Mucosa of rectum (tissue), 2 donors: ENCODE measurements around the gene SLC25A22.
A peak's percentile ranks its signal among the peaks of the same experiment; 100 is the strongest.

Experiments used
- H3K27ac ChIP-seq, 2 donors: one replicate each; pipeline ENCODE4 v1.7.0; 2013; ENCODE audit warnings: inconsistent platforms in 2 of 2, low read depth in 2 of 2, low read length in 2 of 2
- H3K27me3 ChIP-seq, 2 donors: one replicate each; pipeline ENCODE4 v1.7.0; 2013; ENCODE audit warnings: low read length in 2 of 2; ENCODE audit not compliant: control insufficient read depth in 2 of 2, insufficient read depth in 2 of 2
- H3K36me3 ChIP-seq, 2 donors: one replicate each; pipeline ENCODE4 v1.7.0; 2013; ENCODE audit warnings: low read length in 2 of 2; ENCODE audit not compliant: control insufficient read depth in 2 of 2, insufficient read depth in 2 of 2
- H3K4me1 ChIP-seq, 2 donors: one replicate each; pipeline ENCODE4 v1.7.0; 2013; ENCODE audit warnings: low read length in 2 of 2, mild to moderate bottlenecking in 1 of 2; ENCODE audit not compliant: control insufficient read depth in 2 of 2, insufficient read depth in 2 of 2
- H3K4me3 ChIP-seq, 2 donors: one replicate each; pipeline ENCODE4 v1.7.0; 2013; ENCODE audit warnings: low read length in 2 of 2
- H3K9ac ChIP-seq, 2 donors: one replicate each; pipeline ENCODE4 v1.7.0; 2013; ENCODE audit warnings: low read length in 2 of 2, low read depth in 1 of 2, mild to moderate bottlenecking in 1 of 2
- H3K9me3 ChIP-seq, 2 donors: one replicate each; pipeline ENCODE4 v1.7.0; 2013; ENCODE audit warnings: low read length in 2 of 2; ENCODE audit not compliant: control insufficient read depth in 2 of 2
- donor health status: healthy.
- donor health status: Normal muscosa, but diverticular disease.

SLC25A22 gene

DNA sequence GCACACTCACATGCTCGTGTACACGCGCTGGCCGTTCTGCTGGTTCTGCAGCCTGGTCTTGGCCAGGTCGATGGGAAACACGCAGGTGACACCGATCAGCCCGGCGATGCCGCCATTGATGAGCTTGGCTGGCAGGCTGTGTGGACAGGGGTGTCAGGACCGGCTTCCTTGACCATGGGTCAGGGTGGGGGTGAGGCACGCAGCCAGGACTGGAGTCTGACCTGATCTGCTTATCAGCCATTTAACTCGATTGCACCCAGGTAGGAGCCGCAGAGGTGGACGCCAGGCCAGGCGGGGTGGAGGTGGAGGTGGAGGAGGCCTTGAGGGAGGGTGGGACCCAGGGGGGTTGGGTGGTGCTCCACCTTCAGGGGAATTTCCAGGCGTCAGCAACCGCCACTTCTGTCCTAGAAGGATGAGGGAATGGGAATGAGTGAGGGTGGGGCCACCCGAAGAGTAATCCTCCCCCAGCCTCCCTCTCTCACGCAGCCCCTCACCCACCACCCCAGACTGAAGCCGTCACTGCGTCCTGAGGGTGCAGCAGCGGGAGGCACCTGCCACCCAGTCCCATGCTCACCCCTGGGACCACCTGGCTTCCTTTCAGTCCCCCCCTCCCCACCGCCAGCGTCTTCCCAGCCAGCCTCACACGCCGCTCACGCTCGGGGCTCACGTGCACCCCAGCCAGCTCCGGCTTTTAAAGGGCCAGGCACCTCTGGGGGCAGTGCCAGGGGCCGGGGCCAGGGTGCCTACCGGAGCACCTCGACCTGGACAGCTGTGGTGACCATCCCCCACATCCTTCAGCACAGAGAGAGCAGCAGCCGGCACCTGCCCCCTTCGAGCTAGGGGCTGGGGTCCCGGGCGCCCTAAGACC, 3.1 kb downstream of the SLC25A22 start:
- H3K27me3 ChIP-seq: no peaks in the 10 kb centered on the region
- peaks cover 0 to 2% of the 10 kb centered on the region in 2 donors for H3K36me3 ChIP-seq
- no peaks in the 10 kb centered on the region for H3K9me3 ChIP-seq
- no peak overlapping the region for H3K27ac ChIP-seq
- peak overlapping the region; percentile 41 to 50 for H3K4me3 ChIP-seq
- peaks cover 17 to 27% of the 10 kb centered on the region in 2 donors for H3K4me1 ChIP-seq
- H3K9ac ChIP-seq: peak overlapping the region in 1 of 2 donors; percentile 62

DNA sequence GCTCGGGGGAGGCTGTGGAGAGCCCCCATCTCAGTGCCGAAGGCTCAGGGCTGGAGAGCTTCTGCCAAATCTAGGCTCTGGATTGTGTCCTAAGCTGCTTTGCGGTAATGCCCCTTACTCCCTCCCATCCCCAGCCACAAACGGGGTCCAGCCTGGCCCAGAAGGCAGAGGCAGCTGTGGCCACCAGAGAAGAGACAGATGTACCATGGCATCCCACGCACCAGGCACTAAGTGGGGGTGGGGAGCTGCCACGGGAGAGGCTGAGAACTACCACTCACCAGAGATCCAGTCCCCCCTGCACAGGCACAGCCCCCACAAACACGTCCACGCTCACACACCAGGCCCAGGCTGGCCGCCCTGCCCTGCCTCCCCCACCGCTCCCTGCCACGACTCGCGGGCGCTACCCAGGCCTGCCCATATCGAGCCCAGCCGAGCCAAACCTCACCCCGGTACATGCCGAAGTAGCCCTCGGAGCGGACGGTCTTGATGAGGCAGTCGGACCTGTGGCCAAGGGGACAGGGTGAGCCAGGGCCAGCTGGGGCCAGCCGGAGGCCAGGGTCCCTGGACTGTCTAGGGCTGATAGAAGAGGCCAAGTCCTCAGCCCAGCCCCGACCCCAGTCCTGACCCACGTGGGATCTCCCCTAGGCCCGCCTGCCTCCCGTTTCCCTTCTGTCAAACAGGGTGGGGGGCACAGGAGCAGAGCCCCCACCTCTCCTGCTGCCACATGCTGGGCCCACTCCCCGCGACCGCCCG, 3.9 kb downstream of the SLC25A22 start:
- Histone ChIP-seq H3K9me3 (no peaks in the 10 kb centered on the region), H3K4me1 (peaks cover 17 to 27% of the 10 kb centered on the region in 2 donors), H3K36me3 (peaks cover 0 to 2% of the 10 kb centered on the region in 2 donors), H3K9ac (no peak overlapping the region), H3K27ac (no peak overlapping the region), H3K4me3 (no peak overlapping the region), H3K27me3 (peaks cover 0 to 3% of the 10 kb centered on the region in 2 donors)

DNA sequence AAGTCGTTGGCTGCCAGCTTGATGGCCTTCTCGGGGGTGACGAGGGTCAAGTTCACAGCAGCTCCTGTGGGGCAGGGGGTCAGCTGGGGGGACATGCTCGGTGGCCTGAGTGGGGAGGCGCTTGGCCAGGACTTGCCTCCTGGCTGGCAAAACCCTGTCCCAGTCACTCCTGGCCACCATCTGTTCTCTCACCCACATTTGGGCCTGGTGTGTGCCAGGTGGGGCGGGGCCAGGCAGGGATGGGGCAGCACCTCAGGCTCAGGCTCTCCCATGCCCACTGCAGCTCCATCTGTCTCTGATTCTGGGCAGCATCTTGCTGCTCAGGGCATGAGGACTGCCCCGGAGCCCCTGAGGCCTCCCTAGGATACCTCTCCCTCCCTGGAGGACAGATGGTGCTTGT, 4.5 kb downstream of the SLC25A22 start:
- no peak overlapping the region for H3K27ac ChIP-seq
- no peak overlapping the region for H3K4me3 ChIP-seq
- no peak overlapping the region for H3K9ac ChIP-seq
- H3K36me3 ChIP-seq: peaks cover 0 to 2% of the 10 kb centered on the region in 2 donors
- H3K4me1 ChIP-seq: peaks cover 17 to 27% of the 10 kb centered on the region in 2 donors
- no peaks in the 10 kb centered on the region for H3K9me3 ChIP-seq
- peaks cover 0 to 7% of the 10 kb centered on the region in 2 donors for H3K27me3 ChIP-seq

DNA sequence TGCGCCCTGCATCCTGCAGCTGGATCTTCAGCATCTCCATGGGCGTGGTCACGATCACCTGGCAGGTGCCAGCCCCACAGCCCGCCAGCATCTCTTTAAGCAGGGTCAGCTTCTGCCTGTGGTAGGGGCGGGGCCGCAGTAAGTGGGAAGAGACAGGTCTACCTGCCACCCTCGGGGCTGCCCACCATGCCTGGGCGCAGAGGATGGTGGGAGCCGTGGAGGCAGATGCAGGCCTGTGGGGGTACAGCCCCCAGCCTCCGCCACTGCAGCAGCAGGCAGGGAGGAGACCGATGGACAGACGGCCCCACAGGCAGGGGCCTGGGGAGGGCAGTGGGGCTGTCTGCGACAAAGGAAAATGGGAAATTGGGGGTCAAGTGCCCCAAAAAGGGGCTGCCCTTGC, 5.2 kb downstream of the SLC25A22 start:
- H3K27ac ChIP-seq: no peak overlapping the region
- H3K27me3 ChIP-seq: peaks cover 0 to 7% of the 10 kb centered on the region in 2 donors
- peaks cover 17 to 26% of the 10 kb centered on the region in 2 donors for H3K4me1 ChIP-seq
- no peak overlapping the region for H3K9ac ChIP-seq
- H3K36me3 ChIP-seq: peaks cover 0 to 2% of the 10 kb centered on the region in 2 donors
- no peaks in the 10 kb centered on the region for H3K9me3 ChIP-seq
- H3K4me3 ChIP-seq: no peak overlapping the region

DNA sequence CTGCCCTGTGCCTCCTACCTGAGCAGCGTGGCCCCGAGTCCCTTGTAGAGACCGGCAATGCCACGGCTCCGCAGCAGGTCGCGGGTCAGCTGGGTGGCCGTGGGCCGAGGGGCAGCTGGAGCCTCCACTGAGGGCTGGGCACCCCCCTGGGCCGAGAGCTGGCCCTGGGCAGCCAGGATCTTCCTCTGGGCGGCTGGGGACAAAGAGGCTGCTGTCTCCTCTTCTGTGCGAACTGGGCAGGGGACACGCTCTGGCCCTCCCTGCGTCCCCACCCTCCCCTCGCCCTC, 5.6 kb downstream of the SLC25A22 start:
- H3K4me3 ChIP-seq: no peak overlapping the region
- H3K4me1 ChIP-seq: peaks cover 15 to 23% of the 10 kb centered on the region in 2 donors
- H3K9ac ChIP-seq: no peak overlapping the region
- peaks cover 0 to 7% of the 10 kb centered on the region in 2 donors for H3K27me3 ChIP-seq
- peaks cover 0 to 2% of the 10 kb centered on the region in 2 donors for H3K36me3 ChIP-seq
- H3K27ac ChIP-seq: no peak overlapping the region
- no peaks in the 10 kb centered on the region for H3K9me3 ChIP-seq

DNA sequence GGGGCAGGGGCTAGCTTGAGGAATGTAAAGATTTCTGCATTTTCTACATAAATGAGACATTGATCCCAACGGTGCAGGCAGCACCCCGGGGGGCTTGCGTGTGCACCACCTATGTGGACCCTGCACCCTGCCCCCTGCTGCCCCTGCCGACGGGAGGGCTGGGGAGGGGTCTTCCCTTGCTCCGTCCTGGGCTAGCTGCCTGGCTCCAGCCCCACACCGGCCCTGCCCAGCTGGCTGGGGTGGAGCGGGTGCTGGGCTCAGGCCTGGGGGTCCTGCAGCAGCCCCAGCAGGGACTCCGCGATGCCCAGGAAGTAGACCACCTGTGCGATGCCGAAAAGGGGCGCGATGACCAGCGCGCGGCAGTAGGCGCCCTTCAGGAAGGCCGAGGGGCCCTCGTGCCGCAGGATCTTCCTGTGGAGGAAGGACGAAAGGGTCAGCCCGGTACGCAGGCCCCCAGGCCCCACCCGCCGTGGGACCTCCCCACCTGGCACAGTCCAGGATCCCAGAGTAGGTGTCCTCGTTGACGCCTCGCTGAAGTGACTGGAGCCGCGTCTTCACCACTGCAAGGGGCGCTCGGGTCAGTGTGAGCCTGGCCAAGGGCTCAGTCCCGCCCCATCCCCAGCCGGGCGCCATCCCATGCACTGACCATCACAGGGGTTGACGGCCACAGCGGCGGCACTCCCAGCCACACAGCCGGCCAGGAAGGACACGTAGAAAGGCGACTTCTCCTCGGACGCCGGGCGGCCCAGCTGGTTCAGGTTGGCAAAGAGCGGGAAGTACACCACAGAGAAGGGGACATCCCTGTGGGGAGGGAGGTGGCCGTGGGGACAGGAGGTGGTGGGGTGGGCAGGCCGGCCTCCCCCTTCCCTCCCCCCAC, 6.2 kb downstream of the SLC25A22 start:
- peaks cover 9 to 17% of the 10 kb centered on the region in 2 donors for H3K4me1 ChIP-seq

DNA sequence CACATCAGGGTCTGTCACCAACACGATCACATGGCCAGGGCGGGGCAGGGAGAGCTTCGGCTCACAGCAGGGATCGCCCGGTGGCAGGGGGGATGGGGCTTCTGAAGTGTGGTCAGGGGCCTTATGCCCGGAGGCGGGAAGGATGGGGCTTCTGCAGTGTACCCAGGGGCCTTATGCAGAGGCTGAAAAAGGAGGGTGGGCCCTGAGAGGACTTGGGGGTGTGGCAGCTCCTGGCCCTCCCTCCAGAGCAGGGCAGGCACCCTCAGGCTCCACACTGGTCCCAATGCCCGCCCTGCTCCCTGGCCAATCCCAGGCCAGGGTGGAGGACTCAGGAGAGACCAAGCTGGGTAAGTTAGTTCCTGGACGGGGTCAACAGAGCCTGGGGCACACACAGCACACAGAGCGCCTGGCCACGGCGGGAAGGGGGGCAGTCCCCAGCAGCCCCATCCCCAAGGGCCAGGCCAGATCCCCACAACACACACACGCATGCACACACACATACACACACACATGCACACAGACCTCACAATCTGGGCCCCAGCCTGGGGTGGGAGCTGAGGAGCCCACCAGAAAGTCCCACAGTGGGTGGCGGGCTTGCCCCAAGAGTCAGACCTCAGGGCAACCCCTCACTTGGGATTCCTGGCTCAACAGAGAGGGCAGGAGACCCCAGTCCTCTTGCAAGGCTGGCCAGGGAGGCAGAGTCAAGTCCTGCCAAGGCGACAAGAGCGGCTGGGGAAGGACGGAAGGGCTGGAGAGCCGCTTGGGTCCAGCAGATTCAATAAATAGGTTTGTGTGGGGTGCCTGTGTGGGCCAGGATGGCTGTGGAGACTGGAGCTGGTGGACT, 7.1 kb downstream of the SLC25A22 start:
- H3K4me1 ChIP-seq: peaks cover 2 to 9% of the 10 kb centered on the region in 2 donors
- H3K9me3 ChIP-seq: no peaks in the 10 kb centered on the region
- H3K36me3 ChIP-seq: peaks cover 0 to 2% of the 10 kb centered on the region in 2 donors
- no peak overlapping the region for H3K27ac ChIP-seq
- H3K27me3 ChIP-seq: peaks cover 0 to 7% of the 10 kb centered on the region in 2 donors
- H3K9ac ChIP-seq: no peak overlapping the region
- H3K4me3 ChIP-seq: no peak overlapping the region

More for the DNA sequence above, 6.2 kb downstream of the SLC25A22 start:
- H3K9ac ChIP-seq: no peak overlapping the region
- no peaks in the 10 kb centered on the region for H3K9me3 ChIP-seq
- H3K27ac ChIP-seq: no peak overlapping the region
- peaks cover 0 to 2% of the 10 kb centered on the region in 2 donors for H3K36me3 ChIP-seq
- peaks cover 0 to 7% of the 10 kb centered on the region in 2 donors for H3K27me3 ChIP-seq
- H3K4me3 ChIP-seq: no peak overlapping the region

DNA sequence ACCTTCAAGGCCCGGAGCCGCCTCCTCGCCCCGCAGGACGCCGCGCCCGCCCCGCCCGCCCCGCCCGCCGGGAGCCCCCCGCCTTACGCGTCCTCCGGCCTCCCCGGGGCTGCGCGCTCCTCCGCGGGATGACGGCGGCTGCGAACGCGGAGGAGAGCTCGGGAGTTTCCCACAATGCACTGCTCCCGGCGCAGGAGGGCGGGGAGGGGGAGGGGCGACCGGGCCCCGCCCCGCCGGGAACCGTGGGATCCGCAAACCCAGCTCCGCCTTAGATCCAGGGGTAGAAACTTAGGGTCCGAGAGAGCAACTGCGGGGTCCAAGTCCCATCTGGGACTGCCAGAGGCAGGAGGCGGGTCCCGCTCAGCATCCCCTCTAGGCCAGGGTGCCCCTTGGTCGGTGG, 8.1 kb downstream of the SLC25A22 start, which contains the start of gene CEND1:
TSS of gene CEND1 (minus strand) at position 148 of the 400 bp plus-strand sequence. CDS start 1,514 bp downstream, outside the sequence.
- Histone ChIP-seq H3K4me1 (peaks cover under 1% of the 10 kb centered on the region in 2 donors), H3K27me3 (peaks cover 0 to 7% of the 10 kb centered on the region in 2 donors), H3K4me3 (no peak within 1 kb of the TSS), H3K27ac (no peak within 1 kb of the TSS), H3K9ac (no peak within 1 kb of the TSS), H3K36me3 (peaks cover 0 to 2% of the 10 kb centered on the region in 2 donors), H3K9me3 (no peaks in the 10 kb centered on the region)
